GM12875 (cell line): ENCODE results near the gene C1orf226.

Source experiments
- H3K4me3 ChIP-seq: one replicate; pipeline ENCODE4 v1.5.1; 2011; ENCODE audit warnings: low read depth, low read length, control low read depth
- TF ChIP-seq, protein P1 (sequence below): IDR thresholded peaks from 2 replicates; pipeline ENCODE4 v1.5.1; 2011; ENCODE audit warnings: low read depth, mild to moderate bottlenecking, control low read depth, inconsistent platforms, low read length, moderate library complexity, borderline replicate concordance; ENCODE audit not compliant: insufficient read depth

The C1orf226 gene

GRCh38 chr1:162366149-162366548 lies 15.4 kb upstream of the C1orf226 start:
- no peak overlapping the region for H3K4me3 ChIP-seq
- TF ChIP-seq, protein P1, sequence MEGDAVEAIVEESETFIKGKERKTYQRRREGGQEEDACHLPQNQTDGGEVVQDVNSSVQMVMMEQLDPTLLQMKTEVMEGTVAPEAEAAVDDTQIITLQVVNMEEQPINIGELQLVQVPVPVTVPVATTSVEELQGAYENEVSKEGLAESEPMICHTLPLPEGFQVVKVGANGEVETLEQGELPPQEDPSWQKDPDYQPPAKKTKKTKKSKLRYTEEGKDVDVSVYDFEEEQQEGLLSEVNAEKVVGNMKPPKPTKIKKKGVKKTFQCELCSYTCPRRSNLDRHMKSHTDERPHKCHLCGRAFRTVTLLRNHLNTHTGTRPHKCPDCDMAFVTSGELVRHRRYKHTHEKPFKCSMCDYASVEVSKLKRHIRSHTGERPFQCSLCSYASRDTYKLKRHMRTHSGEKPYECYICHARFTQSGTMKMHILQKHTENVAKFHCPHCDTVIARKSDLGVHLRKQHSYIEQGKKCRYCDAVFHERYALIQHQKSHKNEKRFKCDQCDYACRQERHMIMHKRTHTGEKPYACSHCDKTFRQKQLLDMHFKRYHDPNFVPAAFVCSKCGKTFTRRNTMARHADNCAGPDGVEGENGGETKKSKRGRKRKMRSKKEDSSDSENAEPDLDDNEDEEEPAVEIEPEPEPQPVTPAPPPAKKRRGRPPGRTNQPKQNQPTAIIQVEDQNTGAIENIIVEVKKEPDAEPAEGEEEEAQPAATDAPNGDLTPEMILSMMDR, result no peak

DNA sequence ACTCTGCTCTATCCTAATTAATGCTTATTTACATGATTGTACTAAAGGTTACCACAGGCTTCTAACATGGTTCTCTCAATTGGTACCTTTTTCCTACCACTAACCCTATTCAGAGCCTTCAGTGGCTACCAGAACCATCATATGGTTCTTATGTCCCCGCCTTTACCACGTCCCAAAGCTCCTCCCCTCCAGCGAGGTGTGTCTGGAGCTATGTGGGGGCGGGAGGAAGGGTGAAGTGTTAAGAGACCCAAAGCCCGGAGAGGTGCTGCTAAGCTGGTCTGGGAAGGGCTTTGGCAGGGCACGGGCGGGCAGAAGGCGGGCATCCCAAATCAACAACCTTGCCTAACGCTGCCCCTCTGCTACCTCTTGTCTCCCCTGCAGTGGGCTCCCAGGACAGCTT lies 14.9 kb upstream of the C1orf226 start:
- TF ChIP-seq, protein P1, result no peak
- no peak overlapping the region for H3K4me3 ChIP-seq

- TF ChIP-seq, protein P1, result no peak
- H3K4me3 ChIP-seq, result no peak overlapping the region
Measured at GRCh38 chr1:162367073-162367472, 14.5 kb upstream of the C1orf226 start.

- TF ChIP-seq, protein P1, result no peak
- H3K4me3 ChIP-seq, result no peak overlapping the region
Measured at GRCh38 chr1:162367772-162368171, 13.8 kb upstream of the C1orf226 start.

DNA sequence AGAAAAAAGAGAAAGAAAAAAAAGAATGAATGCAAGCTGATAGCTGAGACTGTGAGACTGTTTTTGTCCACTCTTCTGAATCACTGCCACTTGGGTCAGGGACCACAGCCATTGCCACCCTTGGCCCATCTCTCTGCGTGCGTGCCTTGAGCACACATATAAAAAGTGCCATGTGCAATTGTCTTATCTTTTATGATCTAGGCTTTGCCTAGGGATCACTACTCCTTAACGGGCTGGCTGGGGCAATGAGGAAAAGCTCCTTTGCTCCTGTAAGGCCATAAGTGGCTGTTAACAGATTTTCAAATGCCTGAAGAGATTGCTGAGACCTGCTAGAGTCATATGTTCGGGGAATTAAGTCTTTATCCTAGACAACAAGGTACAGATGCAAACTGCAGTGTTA lies 13.1 kb upstream of the C1orf226 start:
- no peak overlapping the region for H3K4me3 ChIP-seq
- TF ChIP-seq, protein P1, result no peak

DNA sequence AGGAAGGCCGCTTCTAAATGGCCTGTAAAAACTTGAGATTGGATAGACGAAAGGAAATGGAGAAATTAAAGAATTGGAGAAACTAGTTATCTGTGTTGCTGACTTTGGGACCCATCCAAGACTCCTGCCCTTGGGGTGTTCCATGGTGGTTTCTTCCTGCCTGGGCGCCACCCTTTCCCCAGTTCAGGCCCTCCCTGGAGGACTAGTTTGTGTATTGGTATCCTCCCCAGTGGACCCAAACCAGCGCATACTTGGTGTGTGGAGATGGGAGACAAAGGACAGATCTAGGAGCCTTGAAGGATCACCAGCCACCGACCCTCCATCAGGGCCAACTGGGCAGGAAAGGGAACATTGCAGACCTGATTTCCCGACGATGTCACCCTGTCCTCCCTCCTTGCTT lies 12.0 kb upstream of the C1orf226 start:
- no peak overlapping the region for H3K4me3 ChIP-seq
- TF ChIP-seq, protein P1, result no peak

- H3K4me3 ChIP-seq, result no peak overlapping the region
- TF ChIP-seq, protein P1, result no peak
Measured at GRCh38 chr1:162370161-162370560, 11.4 kb upstream of the C1orf226 start.
